HG03066 (cell line): Measurements from ENCODE around the gene RALGAPA2.

Experiments used
- ATAC-seq: cut with Tn5 transposase; IDR thresholded peaks from one replicate; pipeline ENCODE4 v1.9.1; 2021; ENCODE audit warnings: low read depth; ENCODE audit not compliant: unreplicated experiment

The RALGAPA2 gene

GRCh38 chr20:20729563-20729962, 17.1 kb upstream of the RALGAPA2 start:
- ATAC-seq: no peak

DNA sequence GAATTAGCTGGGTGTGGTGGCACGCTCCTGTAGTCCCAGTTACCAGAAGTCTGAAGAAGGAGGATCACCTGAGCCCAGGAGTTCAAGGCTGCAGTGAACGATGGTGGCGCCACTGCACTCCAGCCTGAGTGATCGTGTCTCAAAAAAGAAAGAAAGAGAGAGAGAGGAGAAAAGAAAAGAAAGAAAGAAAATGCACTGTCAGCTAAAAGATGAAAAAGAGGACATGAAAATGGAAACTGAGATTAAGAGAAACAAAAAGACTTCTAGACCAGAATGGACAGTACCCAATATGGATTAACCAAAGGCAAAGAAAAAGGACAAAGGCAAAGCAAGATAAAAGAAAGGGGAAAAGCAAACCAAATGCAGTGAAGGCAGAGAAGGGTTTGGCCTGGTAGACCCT, 9.0 kb upstream of the RALGAPA2 start:
- ATAC-seq: no peak

GRCh38 chr20:20720158-20720557, 7.7 kb upstream of the RALGAPA2 start:
- ATAC-seq: no peak

DNA sequence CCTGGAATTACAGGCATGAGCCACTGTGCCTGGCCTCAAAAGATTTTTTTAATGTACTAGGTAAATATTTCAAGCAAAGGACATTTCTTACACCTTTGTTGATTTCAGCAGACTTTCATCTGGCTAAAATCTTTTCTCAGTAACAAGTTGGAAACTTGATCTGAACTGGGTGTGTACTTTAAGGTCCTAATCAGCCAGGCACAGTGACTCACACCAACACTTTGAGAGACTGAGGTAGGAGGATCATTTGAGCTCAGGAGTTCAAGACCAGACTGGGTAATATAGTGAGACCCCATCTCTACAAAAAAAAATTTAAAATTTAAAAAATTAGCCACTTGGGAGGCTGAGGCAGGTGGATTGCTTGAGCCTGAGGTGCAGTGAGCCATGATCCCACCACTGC, 7.0 kb upstream of the RALGAPA2 start:
- ATAC-seq: no peak

GRCh38 chr20:20713244-20713765, 861 bp upstream of the RALGAPA2 start:
- ATAC-seq: no peak

GRCh38 chr20:20712004-20712473, 405 bp downstream of the RALGAPA2 start:
- ATAC-seq: peak; percentile 0

DNA sequence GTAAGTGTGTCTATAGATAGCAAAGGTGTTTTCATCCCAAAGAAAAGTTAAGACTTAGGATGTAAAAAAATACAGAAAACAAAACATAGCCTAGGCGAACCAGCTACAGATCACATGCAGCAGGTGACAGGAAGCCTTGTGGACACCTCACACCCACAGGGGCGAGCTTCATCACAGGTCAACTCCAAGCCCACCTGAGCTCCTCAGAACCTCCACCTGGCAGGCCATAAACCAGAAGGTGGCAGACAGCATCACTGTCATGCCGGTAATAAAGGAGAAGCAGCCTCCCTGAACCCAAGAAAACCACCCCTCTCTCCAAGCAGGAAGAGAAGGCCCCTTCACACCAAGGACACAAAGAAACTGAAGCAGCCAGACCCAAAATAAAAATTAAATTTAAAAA, 1.0 kb downstream of the RALGAPA2 start:
- ATAC-seq: no peak

GRCh38 chr20:20710443-20711315, 1.8 kb downstream of the RALGAPA2 start:
- no peak for ATAC-seq

- no peak for ATAC-seq
These were observed 2.6 kb downstream of the RALGAPA2 start for GRCh38 chr20:20709887-20710286.

GRCh38 chr20:20706285-20706684, 6.2 kb downstream of the RALGAPA2 start:
- ATAC-seq: no peak

- no peak for ATAC-seq
These were observed 9.9 kb downstream of the RALGAPA2 start for GRCh38 chr20:20702330-20703245.

DNA sequence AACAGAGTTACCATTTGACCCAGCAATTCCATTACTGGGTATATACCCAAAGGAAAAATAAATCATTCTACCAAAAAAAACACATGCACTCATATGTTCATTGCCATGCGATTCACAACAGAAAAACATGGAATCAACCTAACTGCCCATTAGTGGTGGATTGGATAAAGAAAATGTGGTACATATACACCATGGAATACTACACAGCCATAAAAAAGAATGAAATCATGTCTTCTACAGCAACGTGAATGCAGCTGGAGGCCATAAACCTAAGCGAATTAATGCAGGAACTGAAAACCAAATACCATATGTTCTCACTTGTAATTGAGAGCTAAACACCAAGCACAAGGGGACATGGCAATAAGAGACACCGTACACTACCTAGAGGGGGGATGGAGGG, 12.5 kb downstream of the RALGAPA2 start:
- no peak for ATAC-seq

DNA sequence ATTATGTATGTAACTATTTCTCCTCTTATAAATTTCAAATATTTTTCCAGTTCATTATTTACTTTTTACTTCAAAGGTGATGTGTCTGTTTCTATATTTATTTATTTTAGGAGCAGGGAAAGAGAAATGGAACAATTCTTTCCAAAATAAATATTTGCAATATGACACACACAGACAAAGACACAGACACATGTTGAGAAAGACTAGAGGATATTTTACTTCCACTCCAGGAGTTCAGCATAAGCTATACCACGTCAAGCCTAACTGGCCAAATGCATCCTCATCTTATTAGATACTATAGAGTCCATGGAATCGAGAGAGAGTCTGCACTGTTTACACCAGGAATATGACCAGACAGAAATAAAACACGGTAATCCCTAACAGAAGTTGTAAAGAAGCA, 13.3 kb downstream of the RALGAPA2 start:
- ATAC-seq: no peak

DNA sequence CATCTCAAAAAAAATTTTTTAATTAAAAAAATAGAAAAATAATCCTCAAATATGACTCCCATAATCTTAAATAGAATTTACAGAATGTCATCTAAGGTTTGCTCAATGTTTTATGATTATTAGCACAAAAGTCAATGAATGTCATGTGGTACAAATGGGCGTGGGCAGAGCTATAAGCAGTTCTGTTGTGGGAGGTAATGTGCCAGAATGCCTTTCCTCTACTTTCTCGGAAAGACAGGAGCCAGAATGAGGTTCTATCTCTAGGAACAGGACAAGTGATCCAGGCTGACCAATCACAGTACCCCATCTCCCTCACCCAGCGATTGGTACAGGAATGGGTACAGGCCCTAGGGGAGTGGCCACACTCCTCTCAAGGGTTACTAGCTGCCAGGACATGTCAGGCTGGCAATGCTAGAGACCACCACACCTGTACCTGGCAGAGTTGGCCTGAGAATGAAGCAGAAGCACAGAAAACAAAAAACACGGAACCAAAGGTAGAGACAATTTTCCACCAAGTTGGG, 15.1 kb downstream of the RALGAPA2 start:
- no peak for ATAC-seq

DNA sequence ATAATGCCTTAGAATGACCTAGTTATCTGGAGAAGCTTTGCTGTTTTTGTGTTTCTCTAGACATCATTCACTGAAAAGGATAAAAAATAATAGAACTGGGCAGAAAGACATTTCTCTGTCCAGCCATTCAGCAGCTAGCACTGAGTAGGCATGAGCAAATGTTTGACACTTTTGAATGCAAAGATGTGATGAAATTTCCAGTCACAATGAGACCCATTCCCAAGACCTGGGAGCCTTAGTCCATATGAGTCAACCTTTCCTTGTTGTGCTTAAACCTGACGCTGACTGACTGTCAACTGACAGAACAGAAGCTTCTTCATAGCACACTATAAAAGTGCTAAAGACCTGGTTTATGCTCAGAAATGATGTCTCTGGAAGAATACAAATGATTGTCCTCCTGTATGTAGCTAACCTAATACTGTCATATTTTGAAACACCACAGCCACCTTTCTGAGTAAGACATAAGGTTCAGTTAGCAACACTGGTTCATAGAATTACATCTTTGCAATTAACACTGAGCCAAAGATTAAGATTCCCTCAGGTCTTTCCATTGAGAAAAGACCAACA, 17.1 kb downstream of the RALGAPA2 start:
- no peak for ATAC-seq

GRCh38 chr20:20694591-20694990, 17.9 kb downstream of the RALGAPA2 start:
- ATAC-seq: no peak

DNA sequence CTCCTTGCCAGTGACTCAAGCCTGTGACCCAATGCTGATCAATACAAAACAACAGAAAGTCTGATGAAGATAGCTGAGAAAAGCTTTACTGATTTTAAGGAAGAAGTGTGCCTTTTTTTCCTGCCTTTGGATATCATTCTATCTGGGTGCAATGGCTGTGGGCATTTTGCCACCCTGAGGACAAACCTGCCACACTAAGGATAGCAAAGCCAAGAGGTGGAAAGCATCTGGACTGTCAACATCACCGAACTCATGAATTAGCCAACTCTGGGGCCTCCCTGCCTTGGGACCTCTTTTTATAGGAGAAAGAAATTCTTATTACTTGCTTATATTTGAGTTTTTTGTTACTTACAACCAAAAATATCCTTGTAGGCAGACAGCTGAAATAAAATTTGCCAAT, 19.9 kb downstream of the RALGAPA2 start:
- no peak for ATAC-seq

GRCh38 chr20:20691477-20692235, 20.8 kb downstream of the RALGAPA2 start:
- ATAC-seq: peak; percentile 39

DNA sequence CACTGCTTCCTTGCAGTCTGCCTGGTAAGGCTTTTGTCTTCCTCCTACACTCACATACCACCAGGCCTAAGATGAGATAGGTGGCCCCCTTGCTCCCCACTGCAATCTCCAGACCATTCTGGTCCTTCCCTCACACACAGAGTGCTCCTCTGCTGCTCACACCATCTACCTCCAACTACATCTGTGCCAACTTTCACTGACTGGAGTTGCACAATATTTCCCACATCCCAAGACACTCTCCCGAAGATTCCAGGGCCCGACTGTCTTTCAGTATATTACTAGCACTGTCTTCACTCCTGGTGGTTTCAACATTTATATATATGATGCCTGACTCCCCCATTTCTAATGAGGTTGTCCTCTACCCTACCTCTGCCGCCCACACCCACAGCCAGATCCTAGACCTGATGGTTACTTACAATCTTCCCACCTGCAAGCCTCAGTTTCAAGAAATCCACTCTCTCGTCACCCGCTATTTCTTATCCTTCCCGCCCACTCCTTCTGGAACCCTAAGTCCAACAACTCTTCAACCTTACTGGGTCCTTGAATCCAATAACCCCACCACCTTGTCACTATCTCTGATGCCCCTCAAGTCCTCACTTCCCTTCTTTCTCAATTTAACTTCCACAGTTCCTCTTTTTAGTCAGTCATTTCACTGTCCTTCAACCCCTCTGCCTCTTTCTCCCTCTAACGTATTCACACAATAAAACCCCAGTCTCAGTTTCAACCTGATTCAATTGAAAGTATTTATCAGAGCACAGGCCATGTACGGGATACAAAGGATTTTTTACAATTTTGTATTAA, 21.6 kb downstream of the RALGAPA2 start:
- ATAC-seq: peak; percentile 66
